NCI-H2107 treated with DMSO at 0.1 percent for 48 hours (cell line): ENCODE measurements around the gene ZNF284.

Experiments used
- DNase-seq: peaks from one replicate; lab custom pipeline; 2025; ENCODE audit not compliant: unreplicated experiment; lab: John Stamatoyannopoulos, UW

The ZNF284 gene

GRCh38 chr19:44071824-44072542 lies at the start of gene ZNF284:
ZNF284 (plus strand) TSS chr19:44072159; CDS start chr19:44076390, 4,231 bp downstream.
- DNase-seq: peak; percentile 85

DNA sequence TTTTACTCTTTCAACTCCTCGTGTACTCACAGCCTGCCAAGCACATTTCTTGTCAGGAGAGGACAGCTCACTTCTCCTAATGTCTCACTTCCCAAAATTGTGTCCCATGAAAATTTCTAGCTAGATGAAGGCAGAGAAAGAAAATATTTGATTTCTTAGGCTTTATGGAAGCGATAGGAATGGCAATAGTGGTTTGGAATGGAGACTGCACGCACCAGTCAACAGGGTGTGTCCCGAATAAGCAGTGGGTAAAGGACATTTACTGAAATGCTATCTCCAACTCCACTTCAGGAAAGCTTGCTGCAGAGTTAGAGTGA lies 47.1 kb upstream of the ZNF284 start:
- no peak for DNase-seq

DNA sequence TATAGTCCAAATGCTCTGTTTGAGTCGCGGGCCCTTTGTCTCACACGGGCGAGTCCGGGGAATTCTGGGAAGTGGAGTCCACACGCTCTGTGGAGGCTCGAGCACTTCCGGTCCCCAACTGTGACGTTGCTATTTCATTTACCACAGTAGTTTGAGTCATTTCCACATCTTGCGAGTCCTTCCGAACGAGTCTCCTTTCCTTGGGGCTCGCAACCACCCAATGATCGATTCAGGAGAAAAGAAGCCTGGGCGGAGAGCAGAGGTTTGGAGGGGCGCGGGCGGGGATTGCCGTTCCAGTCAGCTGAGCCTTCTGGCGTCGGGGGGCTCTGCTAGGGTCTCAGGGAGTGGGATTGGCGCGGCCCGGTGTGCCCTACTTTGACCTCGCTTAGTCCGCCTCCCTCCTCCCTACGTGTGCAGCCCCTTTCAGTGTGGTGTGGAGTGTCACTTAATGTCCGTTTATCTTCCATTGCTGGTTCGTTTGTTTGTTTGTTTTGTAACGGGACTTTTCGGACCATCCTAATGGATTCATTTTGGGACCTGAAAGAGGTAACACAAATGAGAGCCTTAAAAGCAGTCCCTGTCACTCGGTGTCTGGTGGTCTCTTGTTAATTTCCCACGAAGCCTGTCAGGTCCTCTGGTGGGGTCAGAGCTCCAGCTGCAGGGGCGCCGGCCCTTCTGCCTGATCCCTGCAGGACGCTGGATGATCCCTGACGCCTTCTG lies 46.6 kb upstream of the ZNF284 start, which contains the start of gene ZNF222:
ZNF222 (plus strand) TSS at position 163 of the 720 bp plus-strand sequence; CDS start at position 221, 58 bp downstream.
- DNase-seq: peak; percentile 77

GRCh38 chr19:44026622-44027021 lies 45.3 kb upstream of the ZNF284 start:
- DNase-seq: no peak

- DNase-seq: no peak
These were observed 39.9 kb upstream of the ZNF284 start for GRCh38 chr19:44032001-44032610.

GRCh38 chr19:44042147-44042546 lies 29.8 kb upstream of the ZNF284 start:
- DNase-seq: no peak

DNA sequence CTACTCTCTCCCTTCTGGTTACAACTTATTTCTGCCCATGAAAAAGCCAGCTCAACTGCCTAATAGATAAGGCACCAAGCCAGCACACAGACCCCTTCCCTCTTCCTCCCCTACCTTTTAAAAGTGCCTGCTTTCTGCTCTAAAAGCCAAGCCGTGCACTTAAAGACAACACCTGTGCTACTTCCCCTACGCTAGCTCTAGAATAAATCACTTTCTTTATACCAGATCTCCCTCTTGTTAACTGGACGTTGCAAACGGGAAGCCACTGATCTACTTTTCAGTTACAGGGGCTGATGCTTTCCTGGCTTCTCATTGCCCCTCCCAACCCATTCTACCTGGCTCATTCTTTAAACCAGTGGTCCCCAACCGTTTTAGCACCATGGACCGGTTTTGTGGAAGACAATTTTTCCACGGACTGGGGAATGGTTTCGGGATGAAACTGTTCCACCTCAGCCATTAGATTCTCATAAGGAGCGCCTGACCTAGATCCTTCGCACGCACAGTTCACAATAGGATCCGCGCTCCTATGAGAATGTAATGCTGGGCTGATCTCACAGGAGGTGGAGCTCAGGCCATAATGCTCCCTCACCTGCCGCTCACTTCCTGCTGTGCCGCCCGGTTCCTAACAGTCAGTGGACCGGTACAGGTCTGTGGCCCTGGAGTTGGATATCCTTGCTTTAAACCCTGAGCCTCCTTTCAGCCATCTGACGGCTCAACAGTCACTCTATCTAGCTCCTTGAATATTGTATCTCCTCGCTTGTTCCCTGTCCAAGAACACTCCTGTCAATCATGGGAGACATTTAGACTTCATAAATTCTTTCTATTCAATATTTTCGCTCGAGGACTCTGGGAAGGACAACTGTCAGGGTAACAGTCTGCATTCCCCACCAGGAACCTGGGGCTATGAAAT lies 21.0 kb upstream of the ZNF284 start:
- DNase-seq: peak; percentile 82

- DNase-seq: peak; percentile 98
These were observed 20.1 kb upstream of the ZNF284 start, which contains the start of gene ZNF223 for GRCh38 chr19:44051650-44052402. ZNF223 (plus strand) TSS chr19:44052036; CDS start chr19:44055177, 3,141 bp downstream.

GRCh38 chr19:44055870-44056269 lies 16.1 kb upstream of the ZNF284 start:
- no peak for DNase-seq

GRCh38 chr19:44059229-44059628 lies 12.7 kb upstream of the ZNF284 start:
- DNase-seq: no peak

DNA sequence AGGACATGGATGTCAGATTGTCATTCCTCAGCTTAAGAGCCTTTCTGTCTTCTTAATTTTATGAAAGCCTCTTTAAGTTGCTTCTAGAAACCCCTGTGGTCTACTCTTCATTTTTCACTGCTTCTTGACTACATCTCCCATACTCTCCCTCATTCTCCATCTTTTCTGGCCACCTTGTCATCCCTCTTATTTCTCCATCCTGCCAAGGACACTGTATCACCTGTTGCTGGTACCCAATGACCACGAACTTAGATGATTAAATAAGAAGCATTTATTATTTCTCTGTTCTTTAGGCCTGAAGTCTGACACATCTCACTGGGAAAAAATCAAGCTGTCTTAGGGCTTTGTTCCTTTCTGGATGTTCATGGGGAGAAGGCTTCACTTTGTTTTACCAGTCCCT lies 10.9 kb upstream of the ZNF284 start:
- no peak for DNase-seq

GRCh38 chr19:44066305-44066704 lies 5.7 kb upstream of the ZNF284 start:
- DNase-seq: no peak

DNA sequence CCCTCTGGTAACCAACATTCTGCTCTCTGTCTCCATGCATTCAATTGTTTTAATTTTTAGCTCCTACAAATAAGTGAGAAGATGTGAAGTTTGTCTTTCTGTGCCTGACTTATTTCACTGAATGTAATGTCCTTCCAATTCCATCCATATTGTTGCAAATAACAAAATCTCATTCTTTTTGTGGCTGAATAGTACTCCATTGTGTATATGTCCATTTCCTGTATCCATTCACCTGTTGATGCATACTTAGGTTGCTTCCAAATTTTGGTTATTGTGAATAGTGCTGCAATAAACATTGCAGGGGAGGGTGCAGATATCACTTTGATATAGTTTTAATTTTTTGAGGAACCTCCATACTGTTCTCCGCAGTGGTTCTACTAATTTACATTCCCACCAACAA lies 2.5 kb upstream of the ZNF284 start:
- no peak for DNase-seq

DNA sequence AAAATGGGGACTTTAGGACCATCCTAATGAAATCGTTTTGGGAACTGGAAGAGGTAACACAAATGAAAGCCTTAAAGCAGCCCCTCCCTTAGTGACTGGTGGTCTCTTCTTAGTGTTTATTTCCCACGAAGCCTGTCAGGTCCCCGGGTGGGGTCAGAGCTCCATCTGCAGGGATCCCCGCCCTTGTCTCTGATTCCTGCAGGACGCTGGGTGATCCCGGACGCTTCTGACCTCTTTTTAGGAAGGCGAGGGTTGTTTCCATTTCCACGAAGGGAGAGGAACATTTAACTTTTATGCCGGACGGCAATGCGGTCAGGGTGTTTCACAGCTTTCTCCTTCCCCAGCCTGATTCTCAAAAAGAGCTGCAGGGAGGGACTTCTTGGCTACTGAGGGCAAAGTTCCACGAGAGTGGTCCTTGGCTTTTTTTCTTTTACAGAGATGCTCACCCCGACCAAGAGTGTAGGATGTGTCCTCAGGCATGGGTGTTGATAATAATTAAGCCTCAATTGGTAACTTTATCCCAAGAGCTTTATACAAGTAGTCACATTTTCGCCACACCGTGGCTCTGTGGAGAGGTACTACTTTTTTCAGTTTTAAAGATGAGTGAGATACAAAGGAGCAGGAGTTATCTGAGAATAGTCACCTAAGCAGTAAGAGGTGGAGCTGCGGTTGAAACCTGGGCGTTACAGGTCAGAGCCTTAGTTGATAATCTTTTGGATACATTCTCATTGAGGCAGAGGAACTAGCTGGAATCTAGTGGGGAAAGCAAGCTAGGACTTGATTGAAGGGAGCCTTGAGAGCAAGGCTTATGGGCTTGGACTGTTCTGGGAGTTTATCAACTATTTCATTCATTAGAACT lies 813 bp downstream of the ZNF284 start:
- no peak for DNase-seq

- DNase-seq: no peak
These were observed 4.4 kb downstream of the ZNF284 start for GRCh38 chr19:44076325-44076724.

DNA sequence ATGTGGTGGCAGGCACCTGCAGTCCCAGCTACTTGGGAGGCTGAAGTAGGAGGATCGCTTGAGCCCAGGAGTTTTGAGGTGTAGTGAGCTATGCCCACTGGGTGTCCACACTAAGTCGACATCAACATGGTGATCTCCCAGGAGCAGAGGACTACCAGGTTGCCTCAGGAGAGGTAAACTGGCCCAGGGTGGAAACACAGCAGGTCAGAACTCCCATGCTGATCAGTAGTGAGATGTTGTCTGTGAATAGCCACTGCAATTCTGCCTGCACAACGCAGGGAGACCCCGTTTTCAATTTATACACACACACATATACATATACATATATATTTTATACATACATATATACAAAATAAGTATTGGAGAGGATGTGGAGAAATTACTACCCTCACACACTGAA lies 20.1 kb downstream of the ZNF284 start:
- no peak for DNase-seq

DNA sequence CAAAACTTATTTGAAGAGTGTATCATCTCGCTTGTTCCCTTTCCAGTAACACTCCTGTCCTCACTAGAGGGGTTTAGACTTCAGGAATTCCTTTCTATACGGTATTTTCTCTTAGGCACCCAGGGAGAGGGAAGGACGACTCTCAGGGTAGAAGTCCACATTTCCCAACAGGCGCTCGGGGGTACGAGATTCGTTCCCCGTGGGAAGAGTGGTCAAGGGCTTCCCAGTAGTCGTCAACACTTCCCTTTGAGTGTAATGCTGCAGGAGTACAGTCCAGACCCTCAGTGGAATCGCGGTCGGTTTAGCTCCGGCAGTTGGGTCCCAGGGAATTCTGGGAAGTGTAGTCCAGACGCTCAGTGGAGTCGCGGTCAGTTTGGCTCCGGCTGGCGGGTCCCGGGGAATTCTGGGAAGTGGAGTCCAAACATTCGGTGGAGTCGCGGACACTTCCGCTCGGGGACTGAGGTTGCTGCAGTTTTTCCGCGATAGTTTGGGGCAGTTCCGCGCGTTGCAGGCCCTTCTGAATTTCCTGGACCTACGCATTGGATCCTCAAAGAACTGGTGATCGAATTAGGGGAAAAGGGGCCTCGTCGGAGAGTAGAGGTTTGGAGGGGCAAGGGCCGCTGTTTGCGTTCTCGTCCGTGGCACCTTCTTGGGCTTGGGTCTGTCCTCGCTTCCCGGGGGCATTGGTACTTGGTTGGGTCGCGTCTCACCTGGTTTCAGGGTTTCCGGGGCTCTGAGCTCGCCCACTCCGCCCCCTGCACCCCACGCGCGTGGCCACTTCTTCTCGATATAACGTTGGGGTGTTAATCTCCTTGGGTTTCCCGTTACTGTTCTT lies 22.2 kb downstream of the ZNF284 start, which contains the start of gene ZNF224:
ZNF224 (plus strand) TSS at position 431 of the 835 bp plus-strand sequence. CDS start 3,513 bp downstream, outside the sequence.
- DNase-seq: peak; percentile 83

DNA sequence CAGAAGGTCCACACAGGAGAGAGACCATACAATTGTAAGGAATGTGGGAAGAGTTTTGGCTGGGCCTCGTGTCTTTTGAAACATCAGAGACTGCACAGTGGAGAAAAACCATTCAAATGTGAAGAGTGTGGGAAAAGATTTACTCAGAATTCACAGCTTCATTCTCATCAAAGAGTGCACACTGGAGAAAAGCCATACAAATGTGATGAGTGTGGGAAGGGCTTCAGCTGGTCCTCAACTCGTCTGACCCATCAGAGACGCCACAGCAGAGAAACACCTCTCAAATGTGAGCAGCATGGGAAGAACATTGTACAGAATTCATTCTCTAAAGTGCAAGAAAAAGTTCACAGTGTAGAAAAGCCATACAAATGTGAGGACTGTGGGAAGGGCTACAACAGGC lies 35.8 kb downstream of the ZNF284 start:
- no peak for DNase-seq
